ENCODE data around the gene TMEM123. TPM values are rescaled to one million over a fixed set of nuclear protein-coding genes. Genes with fewer than 3 reads are reported as not detected.
A peak's percentile ranks its signal among the peaks of the same experiment; 100 is the strongest.

The TMEM123 gene
- total RNA-seq, 1 donor from 2014 or later = 248 TPM

DNA sequence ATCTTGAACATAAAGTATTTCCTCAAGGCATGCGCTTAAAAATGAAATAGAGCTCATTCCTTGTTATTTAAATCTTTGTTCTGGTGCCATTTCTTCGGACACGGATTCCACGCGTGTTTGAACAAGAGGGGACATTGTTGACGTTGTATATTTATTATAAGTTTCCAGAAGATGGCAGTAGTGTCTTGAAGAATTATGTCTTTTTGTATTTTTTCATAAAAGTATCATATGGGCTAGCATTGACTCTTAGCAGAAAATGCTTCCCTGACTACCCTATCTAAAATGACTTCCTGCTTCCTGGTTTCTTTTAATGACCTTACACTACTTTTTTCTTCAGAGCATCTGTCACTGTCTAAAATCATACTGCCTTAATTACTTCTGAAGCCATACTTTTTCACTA, 85.2 kb downstream of the TMEM123 start:
- no peaks in the 10 kb centered on the region for H3K27me3 Mint-ChIP-seq
- H3K4me3 Mint-ChIP-seq (ENCODE audit: low read depth) = no peak overlapping the region
- TF ChIP-seq, protein P1, sequence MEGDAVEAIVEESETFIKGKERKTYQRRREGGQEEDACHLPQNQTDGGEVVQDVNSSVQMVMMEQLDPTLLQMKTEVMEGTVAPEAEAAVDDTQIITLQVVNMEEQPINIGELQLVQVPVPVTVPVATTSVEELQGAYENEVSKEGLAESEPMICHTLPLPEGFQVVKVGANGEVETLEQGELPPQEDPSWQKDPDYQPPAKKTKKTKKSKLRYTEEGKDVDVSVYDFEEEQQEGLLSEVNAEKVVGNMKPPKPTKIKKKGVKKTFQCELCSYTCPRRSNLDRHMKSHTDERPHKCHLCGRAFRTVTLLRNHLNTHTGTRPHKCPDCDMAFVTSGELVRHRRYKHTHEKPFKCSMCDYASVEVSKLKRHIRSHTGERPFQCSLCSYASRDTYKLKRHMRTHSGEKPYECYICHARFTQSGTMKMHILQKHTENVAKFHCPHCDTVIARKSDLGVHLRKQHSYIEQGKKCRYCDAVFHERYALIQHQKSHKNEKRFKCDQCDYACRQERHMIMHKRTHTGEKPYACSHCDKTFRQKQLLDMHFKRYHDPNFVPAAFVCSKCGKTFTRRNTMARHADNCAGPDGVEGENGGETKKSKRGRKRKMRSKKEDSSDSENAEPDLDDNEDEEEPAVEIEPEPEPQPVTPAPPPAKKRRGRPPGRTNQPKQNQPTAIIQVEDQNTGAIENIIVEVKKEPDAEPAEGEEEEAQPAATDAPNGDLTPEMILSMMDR (IDR thresholded peaks at IDR 0.05; ENCODE audit: unreplicated experiment) = no peak
- DNase-seq (ENCODE audit: low spot score, unreplicated experiment) = no peak
- no peaks in the 10 kb centered on the region for H3K4me1 Mint-ChIP-seq (ENCODE audit: low read depth)
- peaks cover 40% of the 10 kb centered on the region for H3K36me3 Mint-ChIP-seq (ENCODE audit: insufficient read depth)
- H3K9me3 Mint-ChIP-seq (ENCODE audit: low read depth) = peaks cover 5% of the 10 kb centered on the region
- H3K27ac Mint-ChIP-seq = peak overlapping the region; percentile 61

DNA sequence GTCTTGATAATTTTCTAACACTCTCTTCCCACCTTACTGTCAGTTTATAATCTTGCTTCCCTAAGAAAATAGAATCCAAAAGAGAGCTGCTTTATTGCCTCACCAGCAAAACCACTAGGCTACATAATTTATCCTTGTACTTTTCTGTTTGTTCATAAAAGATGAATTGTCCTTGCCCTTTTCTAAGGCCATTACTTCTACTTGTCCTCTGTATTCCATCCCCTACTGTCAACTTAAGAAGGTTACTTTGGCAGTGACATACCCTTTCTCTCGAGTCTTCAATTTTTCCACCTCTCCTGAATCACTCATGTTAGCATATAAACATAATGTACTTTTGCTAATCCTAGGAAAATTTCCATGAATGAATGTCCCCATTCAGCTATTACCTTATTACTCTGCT, 87.6 kb downstream of the TMEM123 start:
- peaks cover 5% of the 10 kb centered on the region for H3K4me1 Mint-ChIP-seq (ENCODE audit: low read depth)
- no peak overlapping the region for H3K4me3 Mint-ChIP-seq (ENCODE audit: low read depth)
- no peak overlapping the region for H3K27ac Mint-ChIP-seq
- H3K27me3 Mint-ChIP-seq = no peaks in the 10 kb centered on the region
- TF ChIP-seq, protein P1 (IDR thresholded peaks at IDR 0.05; ENCODE audit: unreplicated experiment) = no peak
- H3K9me3 Mint-ChIP-seq (ENCODE audit: low read depth) = no peaks in the 10 kb centered on the region
- DNase-seq (ENCODE audit: low spot score, unreplicated experiment) = no peak
- peaks cover 46% of the 10 kb centered on the region for H3K36me3 Mint-ChIP-seq (ENCODE audit: insufficient read depth)

DNA sequence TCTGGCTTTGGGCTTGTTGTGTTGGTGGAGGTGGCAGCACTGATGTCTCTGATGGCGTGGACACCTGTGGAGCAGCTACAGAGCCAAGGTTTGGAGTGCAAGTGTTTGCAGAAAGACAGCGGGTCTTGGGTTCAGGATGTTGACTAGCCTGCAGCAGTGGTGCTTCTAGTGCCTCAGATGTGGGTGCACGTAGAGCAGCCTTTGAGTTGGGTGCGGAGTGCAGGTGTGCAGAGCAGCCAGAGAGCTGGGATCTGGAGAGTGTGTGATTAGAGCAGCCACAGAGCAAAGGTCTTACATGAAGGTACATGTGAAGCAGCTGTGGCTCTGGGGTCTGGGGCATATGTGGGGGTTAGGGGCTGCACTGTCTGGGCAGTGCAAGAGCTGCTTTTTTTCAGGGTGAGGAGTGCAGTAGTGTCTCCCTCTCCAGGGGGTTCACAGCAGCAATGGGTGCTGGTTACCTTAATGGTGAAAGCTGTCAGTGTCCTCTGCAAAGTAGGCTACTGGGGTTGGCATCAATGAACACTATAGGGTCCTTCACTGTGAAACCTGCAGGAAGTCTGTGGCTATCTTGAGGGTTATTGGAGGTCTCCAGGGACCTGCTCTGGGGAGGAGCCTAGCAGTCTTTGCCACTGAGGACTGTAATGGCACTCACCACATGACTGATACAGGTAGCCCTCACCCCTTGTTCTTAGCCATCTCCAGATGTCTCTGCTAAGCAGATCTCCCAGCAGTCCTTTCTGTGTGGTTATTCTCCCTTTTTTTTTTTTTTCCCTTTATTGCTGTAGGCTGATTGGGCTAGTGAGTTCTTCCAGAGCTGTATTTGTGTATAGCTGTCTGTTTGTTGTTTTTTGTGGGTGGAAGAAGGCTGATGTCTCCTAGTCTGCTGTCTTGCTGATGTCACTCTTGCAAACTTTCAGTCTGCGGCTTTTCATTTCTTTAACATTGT, 91.2 kb downstream of the TMEM123 start:
- Mint-ChIP-seq H3K4me1 (ENCODE audit: low read depth) (peaks cover 15% of the 10 kb centered on the region), H3K4me3 (ENCODE audit: low read depth) (no peak overlapping the region), H3K27ac (no peak overlapping the region), H3K36me3 (ENCODE audit: insufficient read depth) (peaks cover 47% of the 10 kb centered on the region), H3K9me3 (ENCODE audit: low read depth) (peaks cover 4% of the 10 kb centered on the region), H3K27me3 (no peaks in the 10 kb centered on the region)
- DNase-seq (ENCODE audit: low spot score, unreplicated experiment) = no peak
- TF ChIP-seq, protein P1 (IDR thresholded peaks at IDR 0.05; ENCODE audit: unreplicated experiment) = no peak

DNA sequence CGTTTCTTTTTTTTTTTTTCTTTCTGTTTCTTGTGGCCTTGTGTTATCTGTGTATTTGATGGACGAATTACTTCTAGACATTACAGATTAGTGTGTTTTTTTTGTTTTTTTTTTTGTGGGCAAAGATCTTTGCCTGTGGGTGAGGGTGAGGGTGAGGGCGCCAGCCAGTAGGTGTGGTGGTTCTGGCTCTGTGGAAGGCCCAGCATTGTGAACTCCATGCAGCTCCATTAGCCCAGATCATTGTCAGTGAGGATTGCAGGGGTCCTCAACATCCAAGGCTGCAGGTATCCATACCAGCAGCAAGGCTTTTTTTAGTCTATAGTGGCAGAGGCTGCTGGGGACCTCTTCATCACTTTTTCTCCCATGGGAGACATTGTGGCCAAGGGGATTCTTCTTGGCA, 91.9 kb downstream of the TMEM123 start:
- no peak overlapping the region for H3K27ac Mint-ChIP-seq
- peaks cover 6% of the 10 kb centered on the region for H3K9me3 Mint-ChIP-seq (ENCODE audit: low read depth)
- peaks cover 15% of the 10 kb centered on the region for H3K4me1 Mint-ChIP-seq (ENCODE audit: low read depth)
- no peak overlapping the region for H3K4me3 Mint-ChIP-seq (ENCODE audit: low read depth)
- TF ChIP-seq, protein P1 (IDR thresholded peaks at IDR 0.05; ENCODE audit: unreplicated experiment) = no peak
- no peak for DNase-seq (ENCODE audit: low spot score, unreplicated experiment)
- peaks cover 48% of the 10 kb centered on the region for H3K36me3 Mint-ChIP-seq (ENCODE audit: insufficient read depth)
- no peaks in the 10 kb centered on the region for H3K27me3 Mint-ChIP-seq

DNA sequence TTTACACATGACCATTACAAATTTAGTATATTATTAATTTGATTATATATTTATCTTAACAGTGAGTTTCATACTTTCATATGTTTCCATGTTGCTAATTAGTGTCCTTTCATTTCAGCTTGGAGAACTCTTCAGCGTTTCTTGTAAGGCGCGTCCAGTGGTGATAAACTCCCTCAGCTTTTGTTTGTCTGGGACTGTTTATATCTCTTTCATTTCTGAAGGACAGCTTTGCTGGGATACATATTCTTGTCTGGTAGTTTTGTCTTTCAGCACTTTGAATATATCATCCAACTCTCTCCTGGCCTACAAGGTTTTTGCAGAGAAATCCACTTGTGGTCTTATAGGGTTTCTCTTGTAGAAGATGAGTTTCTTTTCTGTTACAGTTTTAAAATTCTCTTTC, 93.2 kb downstream of the TMEM123 start:
- H3K27ac Mint-ChIP-seq = no peak overlapping the region
- no peak overlapping the region for H3K4me3 Mint-ChIP-seq (ENCODE audit: low read depth)
- no peak for DNase-seq (ENCODE audit: low spot score, unreplicated experiment)
- no peaks in the 10 kb centered on the region for H3K27me3 Mint-ChIP-seq
- H3K36me3 Mint-ChIP-seq (ENCODE audit: insufficient read depth) = peaks cover 54% of the 10 kb centered on the region
- TF ChIP-seq, protein P1 (IDR thresholded peaks at IDR 0.05; ENCODE audit: unreplicated experiment) = no peak
- H3K9me3 Mint-ChIP-seq (ENCODE audit: low read depth) = peaks cover 19% of the 10 kb centered on the region
- H3K4me1 Mint-ChIP-seq (ENCODE audit: low read depth) = peaks cover 15% of the 10 kb centered on the region
